ENCODE data around the gene NAV2.

- TF ChIP-seq CTCF (IDR thresholded peaks at IDR 0.05) (no peak), EZH2phosphoT487 (IDR thresholded peaks at IDR 0.05) (no peak)
Observed at GRCh38 chr11:19766810-19767209, 54.2 kb downstream of the NAV2 start.

Data from neural progenitor cell (in vitro differentiated cells).